Measurements from ENCODE around the gene FXYD7. TPM values are rescaled to one million over a fixed set of nuclear protein-coding genes. Genes with fewer than 3 reads are reported as not detected.

Gene FXYD7
- total and polyA plus RNA-seq, 2 experiments from 2014 or later: 0.22 to 0.27 TPM

DNA sequence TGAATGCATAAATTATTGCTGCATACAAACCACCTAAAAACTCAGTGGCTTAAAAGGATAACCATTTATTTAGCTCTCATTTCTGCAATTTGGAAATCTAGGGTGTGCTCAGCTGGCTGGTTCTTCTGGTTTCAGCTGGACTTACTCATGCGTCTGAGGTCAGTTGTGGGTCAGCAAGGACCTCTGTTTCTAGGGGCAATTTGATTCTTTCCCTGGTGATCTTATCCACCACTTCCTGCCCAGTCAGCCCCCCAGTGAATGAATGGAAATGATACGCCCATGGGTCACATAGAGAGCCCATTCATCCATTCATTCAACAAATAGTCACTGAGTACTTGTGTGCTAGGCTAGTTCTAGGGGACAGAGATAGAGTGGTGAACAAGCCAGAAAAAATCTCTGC is 21.4 kb downstream of the FXYD7 start:
- no peak overlapping the region for H3K27ac ChIP-seq
- TF ChIP-seq EZH2 (IDR thresholded peaks at IDR 0.05; ENCODE audit: borderline replicate concordance): no peak
- TF ChIP-seq, protein P1, sequence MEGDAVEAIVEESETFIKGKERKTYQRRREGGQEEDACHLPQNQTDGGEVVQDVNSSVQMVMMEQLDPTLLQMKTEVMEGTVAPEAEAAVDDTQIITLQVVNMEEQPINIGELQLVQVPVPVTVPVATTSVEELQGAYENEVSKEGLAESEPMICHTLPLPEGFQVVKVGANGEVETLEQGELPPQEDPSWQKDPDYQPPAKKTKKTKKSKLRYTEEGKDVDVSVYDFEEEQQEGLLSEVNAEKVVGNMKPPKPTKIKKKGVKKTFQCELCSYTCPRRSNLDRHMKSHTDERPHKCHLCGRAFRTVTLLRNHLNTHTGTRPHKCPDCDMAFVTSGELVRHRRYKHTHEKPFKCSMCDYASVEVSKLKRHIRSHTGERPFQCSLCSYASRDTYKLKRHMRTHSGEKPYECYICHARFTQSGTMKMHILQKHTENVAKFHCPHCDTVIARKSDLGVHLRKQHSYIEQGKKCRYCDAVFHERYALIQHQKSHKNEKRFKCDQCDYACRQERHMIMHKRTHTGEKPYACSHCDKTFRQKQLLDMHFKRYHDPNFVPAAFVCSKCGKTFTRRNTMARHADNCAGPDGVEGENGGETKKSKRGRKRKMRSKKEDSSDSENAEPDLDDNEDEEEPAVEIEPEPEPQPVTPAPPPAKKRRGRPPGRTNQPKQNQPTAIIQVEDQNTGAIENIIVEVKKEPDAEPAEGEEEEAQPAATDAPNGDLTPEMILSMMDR (IDR thresholded peaks at IDR 0.05; ENCODE audit: poor library complexity): no peak
- no peak for TF ChIP-seq EZH2phosphoT487 (IDR thresholded peaks at IDR 0.05; ENCODE audit: low read depth, severe bottlenecking, unreplicated experiment)
- no peaks in the 10 kb centered on the region for H3K9me2 ChIP-seq (replicated peaks; ENCODE audit: insufficient read depth)
- H3K27me3 ChIP-seq: no peaks in the 10 kb centered on the region
- 91% methylated on average over 2 of the region's 2 CpGs for WGBS (ENCODE audit: low lambda C conversion rate, missing lambda C conversion rate)
- no peak overlapping the region for H3K4me3 ChIP-seq
- H3K4me1 ChIP-seq (ENCODE audit: insufficient read depth): no peaks in the 10 kb centered on the region
- no peak for DNase-seq (ENCODE audit: low spot score)
- H3K79me2 ChIP-seq: no peaks in the 10 kb centered on the region
- H2AFZ ChIP-seq: no peak overlapping the region
- no peaks in the 10 kb centered on the region for H4K20me1 ChIP-seq (ENCODE audit: insufficient read depth, poor library complexity, severe bottlenecking)
- no peaks in the 10 kb centered on the region for H3K36me3 ChIP-seq (replicated peaks; ENCODE audit: insufficient read depth, low read depth)
- H3K9me3 ChIP-seq (ENCODE audit: low read depth): no peaks in the 10 kb centered on the region
- H3K4me2 ChIP-seq: no peak overlapping the region

DNA sequence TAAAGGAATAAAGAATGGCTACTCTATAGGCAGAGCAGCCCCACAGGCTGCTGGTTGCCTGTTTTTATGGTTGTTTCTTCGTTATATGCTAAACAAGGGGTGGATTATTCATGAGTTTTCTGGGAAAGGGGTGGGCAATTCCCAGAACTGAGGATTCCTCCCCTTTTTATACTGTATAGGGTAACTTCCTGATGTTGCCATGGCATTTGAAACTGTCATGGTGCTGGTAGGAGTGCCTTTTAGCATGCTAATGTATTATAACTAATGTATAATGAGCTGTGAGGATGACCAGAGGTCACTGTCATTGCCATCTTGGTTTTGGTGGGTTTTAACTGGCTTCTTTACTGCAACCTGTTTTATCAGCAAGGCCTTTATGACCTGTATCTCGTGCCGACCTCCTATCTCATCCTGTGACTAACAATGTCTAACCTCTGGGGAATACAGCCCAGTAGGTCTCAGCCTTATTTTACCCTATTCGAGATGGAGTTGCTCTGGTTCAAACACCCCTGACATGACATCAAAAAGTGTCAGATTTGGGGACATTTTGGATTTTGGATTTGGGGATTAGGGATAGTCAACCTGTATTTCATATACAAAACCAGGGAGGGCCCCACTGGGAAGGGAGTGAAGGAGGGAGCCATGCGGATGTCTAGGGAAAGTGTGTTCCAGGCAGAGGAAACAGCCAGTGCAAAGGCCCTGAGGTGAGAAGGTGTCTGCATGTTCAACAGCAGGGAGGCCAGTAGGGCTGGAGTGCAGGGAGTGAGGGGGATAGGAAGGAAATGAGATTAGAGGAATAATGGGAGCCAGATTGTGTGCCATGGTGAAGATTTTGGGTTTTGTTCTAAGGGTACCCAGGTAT is 22.4 kb downstream of the FXYD7 start:
- Histone ChIP-seq H3K9me2 (replicated peaks; ENCODE audit: insufficient read depth) (no peaks in the 10 kb centered on the region), H3K4me1 (ENCODE audit: insufficient read depth) (no peaks in the 10 kb centered on the region), H3K27me3 (no peaks in the 10 kb centered on the region), H3K4me2 (no peak overlapping the region), H3K79me2 (no peaks in the 10 kb centered on the region), H3K4me3 (no peak overlapping the region), H4K20me1 (ENCODE audit: insufficient read depth, poor library complexity, severe bottlenecking) (no peaks in the 10 kb centered on the region), H2AFZ (no peak overlapping the region), H3K36me3 (replicated peaks; ENCODE audit: insufficient read depth, low read depth) (no peaks in the 10 kb centered on the region), H3K27ac (no peak overlapping the region), H3K9me3 (ENCODE audit: low read depth) (no peaks in the 10 kb centered on the region)
- TF ChIP-seq EZH2phosphoT487 (IDR thresholded peaks at IDR 0.05; ENCODE audit: low read depth, severe bottlenecking, unreplicated experiment) (no peak), EZH2 (IDR thresholded peaks at IDR 0.05; ENCODE audit: borderline replicate concordance) (no peak)
- TF ChIP-seq, protein P1 (IDR thresholded peaks at IDR 0.05; ENCODE audit: poor library complexity): no peak
- WGBS (ENCODE audit: low lambda C conversion rate, missing lambda C conversion rate): 63% methylated on average over 5 of the region's 5 CpGs
- DNase-seq (ENCODE audit: low spot score): no peak

DNA sequence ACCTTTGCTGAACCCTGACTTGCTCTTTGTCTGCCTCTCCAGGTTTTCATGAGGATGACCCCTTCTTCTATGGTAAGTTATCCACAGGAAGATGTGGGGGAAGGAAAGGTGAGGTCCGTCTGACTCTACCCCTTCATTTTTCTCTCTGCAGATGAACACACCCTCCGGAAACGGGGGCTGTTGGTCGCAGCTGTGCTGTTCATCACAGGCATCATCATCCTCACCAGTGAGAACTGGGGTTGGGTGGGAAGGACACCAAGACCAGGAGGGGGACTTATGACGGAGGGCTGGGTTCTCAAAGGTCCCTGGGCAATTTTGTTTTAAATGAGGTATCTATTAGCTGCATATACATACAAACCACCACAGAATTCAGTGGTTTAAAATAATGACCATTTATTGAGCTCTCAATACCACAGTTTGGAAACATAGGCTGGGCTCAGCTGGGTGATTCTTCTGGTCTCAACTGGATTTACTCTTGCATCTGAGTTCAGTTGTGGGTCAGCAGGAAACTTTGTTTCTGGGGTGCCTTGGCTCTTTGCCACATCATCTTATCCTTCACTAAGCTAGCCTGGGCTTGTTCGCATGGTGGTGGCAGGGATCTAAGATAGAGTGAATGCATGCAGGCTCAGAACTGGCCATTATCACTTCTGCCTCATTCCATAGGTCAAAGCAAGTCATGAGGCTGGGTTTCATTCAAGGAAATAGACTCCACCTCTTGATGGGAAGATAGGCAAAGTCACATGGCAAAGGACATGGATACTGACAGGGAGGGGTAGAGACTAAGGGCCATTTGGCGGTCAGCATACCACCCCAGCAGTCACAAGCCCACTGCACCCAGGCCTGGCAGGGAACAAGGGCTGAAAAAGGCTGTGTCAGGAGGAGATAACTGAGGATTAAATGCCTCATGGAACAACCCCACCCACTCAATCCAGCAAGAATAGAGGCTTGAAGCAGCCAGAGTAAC is 23.3 kb downstream of the FXYD7 start:
- Histone ChIP-seq H3K9me2 (replicated peaks; ENCODE audit: insufficient read depth) (no peaks in the 10 kb centered on the region), H3K4me3 (no peak overlapping the region), H3K27me3 (no peaks in the 10 kb centered on the region), H3K36me3 (replicated peaks; ENCODE audit: insufficient read depth, low read depth) (no peaks in the 10 kb centered on the region), H3K27ac (no peak overlapping the region), H3K79me2 (no peaks in the 10 kb centered on the region), H4K20me1 (ENCODE audit: insufficient read depth, poor library complexity, severe bottlenecking) (no peaks in the 10 kb centered on the region), H3K4me1 (ENCODE audit: insufficient read depth) (no peaks in the 10 kb centered on the region), H2AFZ (no peak overlapping the region), H3K9me3 (ENCODE audit: low read depth) (no peaks in the 10 kb centered on the region), H3K4me2 (no peak overlapping the region)
- TF ChIP-seq EZH2 (IDR thresholded peaks at IDR 0.05; ENCODE audit: borderline replicate concordance) (no peak), EZH2phosphoT487 (IDR thresholded peaks at IDR 0.05; ENCODE audit: low read depth, severe bottlenecking, unreplicated experiment) (no peak)
- TF ChIP-seq, protein P1 (IDR thresholded peaks at IDR 0.05; ENCODE audit: poor library complexity): no peak
- 95% methylated on average over 7 of the region's 7 CpGs for WGBS (ENCODE audit: low lambda C conversion rate, missing lambda C conversion rate)
- no peak for DNase-seq (ENCODE audit: low spot score)
